ENCODE measurements around the gene KCNAB1.

DNA sequence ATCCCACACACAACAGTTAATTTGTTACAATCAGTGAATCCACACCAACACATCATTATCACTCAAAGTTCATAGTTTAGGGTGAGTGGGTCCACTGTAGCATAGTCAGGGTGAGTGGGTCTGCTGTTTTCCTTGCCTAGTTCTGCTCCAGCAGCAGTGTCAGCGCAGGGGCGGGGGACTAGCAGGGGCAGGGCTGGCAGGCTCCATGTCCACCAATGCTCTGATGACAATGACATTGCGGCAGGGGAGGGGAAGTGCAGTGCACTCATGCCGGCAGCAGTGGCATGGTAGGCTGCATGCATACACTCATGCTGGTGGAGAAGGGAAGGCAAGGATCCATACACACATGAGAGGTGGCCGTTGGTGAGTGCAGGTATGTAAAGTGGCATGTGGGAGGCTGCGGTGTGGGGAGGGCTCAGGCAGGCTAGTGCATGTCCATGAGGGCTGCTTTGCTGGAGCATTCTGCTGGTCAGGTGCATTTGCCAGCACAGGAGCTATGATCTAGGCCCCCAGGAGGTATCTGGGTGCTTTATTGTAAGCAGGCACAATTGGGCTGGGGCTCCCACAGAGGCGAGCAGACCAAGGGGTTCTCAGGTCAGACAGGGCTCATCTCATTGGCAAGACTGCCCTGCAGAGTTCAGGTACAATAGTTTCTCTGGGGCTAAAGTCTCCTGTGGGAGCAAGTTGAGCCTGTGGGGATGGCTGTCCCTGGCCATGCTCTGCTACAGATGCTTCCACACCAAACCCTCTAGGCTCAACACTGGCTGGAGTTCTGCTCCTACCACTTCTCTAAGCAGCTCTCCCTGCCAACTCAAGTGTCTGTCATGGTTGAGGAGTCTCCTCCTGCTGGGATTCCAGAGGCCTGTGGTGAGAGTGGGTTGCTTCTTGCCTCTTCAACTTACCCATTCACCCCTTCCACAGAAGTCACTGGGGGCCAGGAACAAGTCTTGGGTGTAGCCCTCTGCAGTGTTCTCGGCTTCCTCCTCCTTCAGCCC is 81.3 kb downstream of the KCNAB1 start:
- TF ChIP-seq CEBPB (IDR thresholded peaks at IDR 0.05; ENCODE audit: low read depth, low read length): no peak
- TF ChIP-seq, protein P1, sequence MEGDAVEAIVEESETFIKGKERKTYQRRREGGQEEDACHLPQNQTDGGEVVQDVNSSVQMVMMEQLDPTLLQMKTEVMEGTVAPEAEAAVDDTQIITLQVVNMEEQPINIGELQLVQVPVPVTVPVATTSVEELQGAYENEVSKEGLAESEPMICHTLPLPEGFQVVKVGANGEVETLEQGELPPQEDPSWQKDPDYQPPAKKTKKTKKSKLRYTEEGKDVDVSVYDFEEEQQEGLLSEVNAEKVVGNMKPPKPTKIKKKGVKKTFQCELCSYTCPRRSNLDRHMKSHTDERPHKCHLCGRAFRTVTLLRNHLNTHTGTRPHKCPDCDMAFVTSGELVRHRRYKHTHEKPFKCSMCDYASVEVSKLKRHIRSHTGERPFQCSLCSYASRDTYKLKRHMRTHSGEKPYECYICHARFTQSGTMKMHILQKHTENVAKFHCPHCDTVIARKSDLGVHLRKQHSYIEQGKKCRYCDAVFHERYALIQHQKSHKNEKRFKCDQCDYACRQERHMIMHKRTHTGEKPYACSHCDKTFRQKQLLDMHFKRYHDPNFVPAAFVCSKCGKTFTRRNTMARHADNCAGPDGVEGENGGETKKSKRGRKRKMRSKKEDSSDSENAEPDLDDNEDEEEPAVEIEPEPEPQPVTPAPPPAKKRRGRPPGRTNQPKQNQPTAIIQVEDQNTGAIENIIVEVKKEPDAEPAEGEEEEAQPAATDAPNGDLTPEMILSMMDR (IDR thresholded peaks at IDR 0.05; ENCODE audit: control extremely low read depth in 1 of 3, insufficient read depth in 1 of 3, low read depth in 1 of 3, low read length in 3 of 3): no peak
- TF ChIP-seq POLR2A (IDR thresholded peaks at IDR 0.05; ENCODE audit: control extremely low read depth in 1 of 2, low read depth in 2 of 2, low read length in 2 of 2): no peak
- no peak for TF ChIP-seq NRF1 (IDR thresholded peaks at IDR 0.05; ENCODE audit: low read depth, low read length)
- TF ChIP-seq HDAC2 (IDR thresholded peaks at IDR 0.05; ENCODE audit: borderline replicate concordance in 1 of 2, low read depth in 2 of 2, low read length in 2 of 2): no peak
- TF ChIP-seq FOSL1 (IDR thresholded peaks at IDR 0.05; ENCODE audit: insufficient read depth, low read depth, low read length): no peak
- no peak for TF ChIP-seq MAX (IDR thresholded peaks at IDR 0.05)
- TF ChIP-seq TBP (IDR thresholded peaks at IDR 0.05; ENCODE audit: low read depth, low read length): no peak
- TF ChIP-seq EZH2 (IDR thresholded peaks at IDR 0.05; ENCODE audit: low read depth, low read length, severe bottlenecking): no peak
- TF ChIP-seq POLR2AphosphoS5 (IDR thresholded peaks at IDR 0.05; ENCODE audit: low read depth, low read length): no peak

Measured in H1 (cell line).